GM21526 (cell line): ENCODE results near the gene ZMAT2.
"Not testable (repeated sequence)": the region's sequence is repeated elsewhere in the genome, so short reads cannot be mapped to it uniquely, and the experiment has no call there.

ENCODE experiments used
- ATAC-seq: cut with Tn5 transposase; IDR thresholded peaks from one replicate; pipeline ENCODE4 v1.9.1; 2021; ENCODE audit warnings: moderate library complexity; ENCODE audit not compliant: unreplicated experiment, low FRiP score

The ZMAT2 gene

GRCh38 chr5:140707812-140708211, 7.6 kb downstream of the ZMAT2 start:
- ATAC-seq, result no peak

GRCh38 chr5:140708787-140709186, 8.5 kb downstream of the ZMAT2 start:
- ATAC-seq, result not testable (repeated sequence)

GRCh38 chr5:140710899-140711552, 10.8 kb downstream of the ZMAT2 start:
- ATAC-seq, result peak; percentile 89

- ATAC-seq, result no peak
These were observed 11.5 kb downstream of the ZMAT2 start for GRCh38 chr5:140711794-140712193.

- ATAC-seq, result no peak
These were observed 13.4 kb downstream of the ZMAT2 start for GRCh38 chr5:140713562-140714094.

GRCh38 chr5:140716238-140716637, 16.0 kb downstream of the ZMAT2 start:
- not testable (repeated sequence) for ATAC-seq

GRCh38 chr5:140718266-140718592, 18.0 kb downstream of the ZMAT2 start:
- no peak for ATAC-seq

GRCh38 chr5:140720738-140721137, 20.5 kb downstream of the ZMAT2 start:
- not testable (repeated sequence) for ATAC-seq

GRCh38 chr5:140721395-140721794, 21.1 kb downstream of the ZMAT2 start:
- ATAC-seq, result not testable (repeated sequence)

- ATAC-seq, result peak; percentile 88
These were observed 25.7 kb downstream of the ZMAT2 start for GRCh38 chr5:140725799-140726471.

GRCh38 chr5:140733098-140733497, 32.9 kb downstream of the ZMAT2 start:
- no peak for ATAC-seq

- no peak for ATAC-seq
These were observed 34.1 kb downstream of the ZMAT2 start for GRCh38 chr5:140734354-140734753.

- ATAC-seq, result no peak
These were observed 37.2 kb downstream of the ZMAT2 start for GRCh38 chr5:140737486-140737885.

- no peak for ATAC-seq
These were observed 41.7 kb downstream of the ZMAT2 start for GRCh38 chr5:140741967-140742366.

- ATAC-seq, result no peak
These were observed 53.3 kb downstream of the ZMAT2 start for GRCh38 chr5:140753561-140753960.
